ENCODE data around the gene AADACL4. TPM values are rescaled to one million over a fixed set of nuclear protein-coding genes. Genes with fewer than 3 reads are reported as not detected.

Gene AADACL4
- total RNA-seq, 2 experiments from 2014 or later: not detected

DNA sequence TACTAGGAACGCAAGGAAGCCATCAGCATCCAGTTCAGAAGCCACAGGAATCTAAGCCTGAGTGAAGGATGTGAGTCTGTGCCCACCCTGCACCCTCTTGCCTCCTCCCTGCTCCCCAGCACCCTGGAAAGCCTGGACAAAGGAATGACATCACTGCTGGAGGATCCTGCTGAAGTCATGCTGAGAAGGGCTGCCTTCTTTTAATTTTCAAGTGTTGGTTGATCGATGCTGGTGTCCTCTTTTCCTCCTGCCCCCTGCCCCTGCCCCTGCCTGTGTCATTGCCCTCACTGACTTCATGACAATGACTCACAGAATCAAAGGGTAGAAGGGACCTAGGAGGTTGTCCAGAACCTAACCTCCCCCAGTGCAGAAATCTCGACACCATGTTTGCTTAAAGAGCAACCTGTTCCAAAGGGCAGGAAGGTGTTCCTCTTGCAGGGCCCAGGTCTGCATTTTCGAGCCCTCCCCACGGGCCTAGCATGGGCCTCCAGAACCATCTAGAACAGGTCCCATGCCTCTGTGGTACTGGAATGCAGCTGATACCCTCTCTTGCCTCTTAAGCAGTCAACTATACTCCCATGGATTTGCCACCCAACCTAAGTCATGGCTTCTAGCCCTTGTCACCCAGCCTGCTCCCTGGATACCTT lies 35.5 kb upstream of the AADACL4 start:
- ChIA-PET CTCF (no interaction called here), POLR2A (no interaction called here)

DNA sequence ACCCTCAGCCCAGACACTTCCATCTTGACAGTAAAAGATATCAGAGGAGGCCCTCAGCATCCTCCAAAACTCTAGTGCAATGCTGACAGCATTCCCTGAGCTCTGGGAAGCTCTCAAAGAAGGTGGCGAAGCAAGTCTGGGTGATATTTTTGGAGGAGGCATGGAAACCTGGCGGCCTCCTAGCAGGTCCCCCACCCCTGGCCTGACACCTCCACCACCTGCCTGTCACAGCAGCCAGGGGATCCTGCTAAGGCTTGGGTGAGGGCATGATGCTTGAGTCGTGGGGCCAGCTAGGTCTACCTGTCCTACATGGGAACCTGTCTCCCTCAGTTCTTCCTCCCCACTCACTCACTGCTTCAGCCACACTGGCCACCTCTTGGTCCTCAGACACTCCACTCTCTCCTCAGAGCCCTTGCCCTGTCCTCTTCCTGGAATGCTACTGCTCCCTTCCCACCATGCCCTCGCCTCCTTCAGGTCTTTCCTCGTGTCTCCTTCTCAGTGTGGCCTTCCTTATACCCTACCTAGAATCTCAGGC lies 34.3 kb upstream of the AADACL4 start:
- CTCF ChIA-PET: no interaction called here

GRCh38 chr1:12610305-12610935 lies 33.5 kb upstream of the AADACL4 start:
- ChIA-PET POLR2A (no interaction called here), CTCF (no interaction called here)

More for the DNA sequence above, 34.3 kb upstream of the AADACL4 start:
- POLR2A ChIA-PET: no interaction called here

- POLR2A ChIA-PET: no interaction called here
- CTCF ChIA-PET: no interaction called here
These were observed 32.9 kb upstream of the AADACL4 start for GRCh38 chr1:12610941-12611340.

DNA sequence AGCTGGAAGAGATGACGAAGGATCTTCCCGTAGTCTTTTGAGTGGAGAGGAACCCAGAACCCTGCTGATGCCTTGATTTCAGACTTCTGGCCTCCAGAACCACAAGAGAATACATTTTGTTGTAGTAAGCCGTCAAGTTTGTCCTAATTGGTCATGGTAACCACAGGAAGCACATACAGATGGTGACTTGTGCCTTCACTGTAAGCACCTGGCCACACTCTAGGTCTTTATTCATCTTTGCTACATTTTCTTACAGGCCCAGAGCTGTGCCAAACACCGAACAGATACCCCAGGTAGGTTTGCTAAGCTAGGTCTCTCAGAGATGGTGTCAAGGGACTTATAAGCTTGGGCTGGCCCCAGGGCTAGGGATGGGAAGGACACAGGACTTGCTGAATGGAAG lies 30.7 kb upstream of the AADACL4 start:
- ChIA-PET POLR2A (no interaction called here), CTCF (no interaction called here)

- POLR2A ChIA-PET: interaction anchor here (0.6 kb wide), 1 partner anchor 185 kb away, joined by 4 read pairs; no protein-coding TSS in a partner anchor
- CTCF ChIA-PET: interaction anchor here (8.5 kb wide), 1 partner anchor 11 kb away, joined by 67 read pairs; no protein-coding TSS in a partner anchor
These were observed 29.3 kb upstream of the AADACL4 start for GRCh38 chr1:12614402-12615158.

- POLR2A ChIA-PET: interaction anchor here (1.4 kb wide), 1 partner anchor 180 kb away, joined by 7 read pairs; no protein-coding TSS in a partner anchor
- CTCF ChIA-PET: interaction anchor here (8.5 kb wide), 1 partner anchor 11 kb away, joined by 67 read pairs; no protein-coding TSS in a partner anchor
These were observed 28.6 kb upstream of the AADACL4 start for GRCh38 chr1:12615159-12615864.

DNA sequence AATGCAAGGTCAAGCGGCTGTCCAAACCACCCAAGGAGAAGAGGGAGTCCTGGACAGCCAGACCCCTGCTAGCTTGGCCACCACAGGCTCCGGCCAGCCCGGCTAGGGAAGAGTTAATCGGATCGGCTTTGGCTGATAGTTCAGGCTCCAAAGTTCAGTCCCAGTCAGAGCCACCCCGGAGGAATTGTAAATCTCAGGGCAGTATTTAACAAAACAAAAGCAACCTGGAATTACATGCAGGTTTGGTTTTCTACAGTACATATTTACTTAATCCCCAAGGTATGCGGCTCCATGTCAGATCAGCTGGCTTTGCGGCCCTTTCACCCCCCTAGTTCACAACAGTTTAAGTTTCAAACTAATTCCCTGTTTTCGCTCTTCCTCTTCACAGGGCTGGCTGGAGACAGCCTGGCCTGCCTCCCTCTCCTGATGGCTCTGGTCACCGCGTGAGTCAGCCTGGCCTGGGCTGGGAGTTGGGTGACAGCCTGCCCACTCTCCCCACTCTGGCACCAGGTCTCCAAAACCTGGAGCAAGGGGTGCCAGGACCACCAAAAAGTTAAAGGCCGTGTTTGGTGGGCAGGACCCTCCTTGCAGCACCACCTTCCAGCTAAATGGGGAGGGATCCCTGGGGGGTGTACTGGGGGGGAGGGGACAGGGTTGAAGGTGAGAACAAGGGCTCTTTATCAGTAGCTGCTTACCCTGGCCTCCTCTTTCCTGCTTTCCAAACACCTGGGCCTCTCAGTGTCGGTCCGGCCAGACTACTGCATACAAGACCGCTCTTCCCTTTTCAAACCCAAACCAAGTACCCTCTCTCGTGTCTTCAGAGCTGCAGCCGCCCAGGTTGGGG lies 27.8 kb upstream of the AADACL4 start:
- ChIA-PET CTCF (interaction anchor here (8.5 kb wide), 1 partner anchor 12 kb away, joined by 67 read pairs; no protein-coding TSS in a partner anchor), POLR2A (interaction anchor here (0.6 to 2.2 kb wide), 5 partner anchors 12 to 528 kb away, joined by 3 to 16 read pairs (median 7); no protein-coding TSS in a partner anchor)

DNA sequence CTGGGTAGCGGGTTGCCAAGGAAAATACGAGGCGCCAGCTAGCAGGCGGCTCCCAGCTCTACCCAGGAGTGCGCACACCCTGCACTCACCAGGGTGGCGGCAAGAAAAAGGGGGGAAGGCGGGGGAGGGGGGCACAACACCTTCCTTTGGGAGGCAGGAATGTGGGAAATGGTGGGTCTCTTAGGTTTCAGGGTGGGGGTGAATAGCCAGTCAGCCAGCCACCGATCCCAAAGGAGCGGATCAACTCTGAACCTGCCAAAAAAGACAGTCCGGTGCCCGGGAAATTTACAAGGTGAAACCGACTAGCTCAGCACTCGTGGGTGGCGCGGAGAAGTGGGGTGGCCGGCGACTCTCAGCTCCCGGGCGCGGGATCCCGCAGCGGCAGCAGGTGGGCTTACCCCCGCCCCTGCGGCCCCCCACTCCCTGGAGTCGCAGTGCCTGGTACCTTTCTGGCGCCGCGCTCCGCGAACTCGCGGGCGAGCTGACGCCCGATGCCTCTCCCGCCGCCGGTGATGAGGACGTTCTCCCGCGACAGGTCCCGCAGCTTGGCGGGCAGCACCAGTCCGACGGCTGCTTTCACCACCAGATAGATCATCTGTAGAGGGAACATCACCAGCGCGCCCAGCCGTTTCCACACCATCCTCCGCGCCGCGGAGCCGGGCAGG lies 27.0 kb upstream of the AADACL4 start:
- ChIA-PET POLR2A (interaction anchor here (0.6 to 2.2 kb wide), 5 partner anchors 12 to 181 kb away, joined by 3 to 16 read pairs (median 7); no protein-coding TSS in a partner anchor), CTCF (interaction anchor here (0.6 to 8.5 kb wide), 3 partner anchors 13 to 116 kb away, joined by 4 to 67 read pairs (median 5); no protein-coding TSS in a partner anchor)

GRCh38 chr1:12617511-12617900 lies 26.4 kb upstream of the AADACL4 start:
- ChIA-PET POLR2A (interaction anchor here (0.6 to 2.2 kb wide), 12 partner anchors 13 to 710 kb away, joined by 3 to 16 read pairs (median 4); no protein-coding TSS in a partner anchor), CTCF (interaction anchor here (0.6 to 8.5 kb wide), 4 partner anchors 14 to 306 kb away, joined by 4 to 67 read pairs (median 4); no protein-coding TSS in a partner anchor)

DNA sequence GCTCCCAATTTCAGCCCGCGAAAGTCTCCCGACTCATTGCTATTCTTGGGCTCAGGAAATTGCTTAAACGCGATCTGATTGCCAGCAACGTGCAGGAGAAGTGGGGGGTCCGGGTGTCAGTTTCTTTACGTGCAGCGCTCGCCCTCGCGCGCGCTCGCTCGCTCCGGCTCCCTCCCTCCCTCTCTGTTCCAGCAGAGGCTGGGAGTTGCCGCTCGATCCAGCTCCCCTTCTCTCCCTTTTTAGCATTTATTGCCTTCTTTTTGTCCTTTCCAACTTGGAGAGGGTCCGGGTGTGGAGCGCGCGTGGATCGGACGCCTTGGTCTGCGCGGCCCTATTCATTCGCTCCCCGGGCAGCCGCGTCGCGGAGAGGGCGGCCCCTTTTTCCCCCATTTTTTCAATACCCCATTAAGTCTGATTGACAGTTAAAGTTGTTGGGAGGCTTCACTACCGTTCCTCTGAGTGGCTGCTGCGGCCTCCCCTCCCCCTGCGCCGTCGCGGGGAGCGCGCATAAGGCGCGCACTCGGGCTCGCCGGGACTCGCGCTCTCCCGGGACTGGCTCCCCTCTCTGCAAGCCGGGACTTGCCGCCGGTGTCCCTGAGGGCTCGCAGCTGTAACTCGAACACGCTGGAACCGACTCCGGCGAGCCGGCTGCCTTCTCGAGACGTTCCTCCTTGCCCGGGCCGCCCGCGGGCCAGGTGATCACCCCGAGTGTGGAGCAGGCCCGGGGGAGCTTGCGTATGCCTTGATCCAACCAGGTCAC lies 25.8 kb upstream of the AADACL4 start, which contains the start of gene DHRS3:
DHRS3 (minus strand) TSS at position 310 of the 760 bp plus-strand sequence. CDS start 862 bp downstream, outside the sequence.
- POLR2A ChIA-PET: interaction anchor here (0.6 to 2.2 kb wide), 14 partner anchors 14 to 711 kb away, joined by 3 to 16 read pairs (median 4); no protein-coding TSS in a partner anchor

GRCh38 chr1:12618661-12618964 lies 25.3 kb upstream of the AADACL4 start:
- POLR2A ChIA-PET: interaction anchor here (0.9 to 2.2 kb wide), 3 partner anchors 14 to 108 kb away, joined by 4 to 8 read pairs (median 5); no protein-coding TSS in a partner anchor
- CTCF ChIA-PET: interaction anchor here (0.6 to 8.5 kb wide), 9 partner anchors 15 to 340 kb away, joined by 3 to 67 read pairs (median 4); no protein-coding TSS in a partner anchor

More for the DNA sequence above, 25.8 kb upstream of the AADACL4 start, which contains the start of gene DHRS3:
- CTCF ChIA-PET: interaction anchor here (0.6 to 8.5 kb wide), 7 partner anchors 14 to 340 kb away, joined by 3 to 67 read pairs (median 5); no protein-coding TSS in a partner anchor

DNA sequence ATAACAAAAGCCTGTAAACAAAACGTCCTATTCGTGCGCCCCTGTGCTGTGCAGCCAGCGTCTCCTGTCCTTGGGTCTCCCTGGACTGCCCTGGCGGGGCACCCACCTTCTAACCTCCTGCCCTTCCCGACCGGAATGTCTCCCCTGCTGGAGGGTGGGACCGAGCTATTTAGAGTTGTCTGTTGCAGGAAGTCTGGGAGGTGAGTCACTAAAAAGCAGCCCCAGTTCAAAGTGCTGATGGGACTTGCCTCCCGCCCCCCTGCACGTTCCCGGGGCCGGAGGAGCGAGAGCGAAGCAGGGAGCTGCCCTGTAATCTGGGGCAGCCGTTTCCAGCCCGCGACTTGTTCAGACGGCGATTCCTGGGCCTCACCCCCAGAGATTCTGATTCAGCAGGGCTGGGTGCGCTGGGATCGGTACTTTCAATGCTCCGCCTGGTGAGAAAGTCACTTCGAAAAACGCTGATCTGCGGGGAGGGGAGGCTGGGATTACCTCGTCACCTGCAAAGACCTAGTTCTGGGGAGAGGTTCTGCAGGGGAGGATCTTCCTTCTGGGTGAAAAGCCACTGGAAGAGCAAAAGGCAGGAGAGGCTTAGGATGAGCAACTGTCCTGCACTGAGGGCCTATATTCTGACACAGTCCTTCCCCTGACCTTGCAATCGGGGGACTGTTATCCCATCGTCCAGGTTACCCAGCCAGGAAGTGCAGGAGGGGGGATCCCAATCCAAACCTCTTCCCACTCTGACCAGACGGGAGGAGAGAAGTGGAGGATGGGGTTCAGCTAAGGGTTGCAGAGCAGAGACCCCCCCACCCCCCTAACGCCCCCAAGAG lies 24.7 kb upstream of the AADACL4 start:
- ChIA-PET CTCF (interaction anchor here (0.6 to 8.5 kb wide), 19 partner anchors 15 to 343 kb away, joined by 3 to 67 read pairs (median 4); no protein-coding TSS in a partner anchor), POLR2A (interaction anchor here (0.6 to 1.1 kb wide), 4 partner anchors 15 to 147 kb away, joined by 3 to 5 read pairs (median 4); no protein-coding TSS in a partner anchor)

DNA sequence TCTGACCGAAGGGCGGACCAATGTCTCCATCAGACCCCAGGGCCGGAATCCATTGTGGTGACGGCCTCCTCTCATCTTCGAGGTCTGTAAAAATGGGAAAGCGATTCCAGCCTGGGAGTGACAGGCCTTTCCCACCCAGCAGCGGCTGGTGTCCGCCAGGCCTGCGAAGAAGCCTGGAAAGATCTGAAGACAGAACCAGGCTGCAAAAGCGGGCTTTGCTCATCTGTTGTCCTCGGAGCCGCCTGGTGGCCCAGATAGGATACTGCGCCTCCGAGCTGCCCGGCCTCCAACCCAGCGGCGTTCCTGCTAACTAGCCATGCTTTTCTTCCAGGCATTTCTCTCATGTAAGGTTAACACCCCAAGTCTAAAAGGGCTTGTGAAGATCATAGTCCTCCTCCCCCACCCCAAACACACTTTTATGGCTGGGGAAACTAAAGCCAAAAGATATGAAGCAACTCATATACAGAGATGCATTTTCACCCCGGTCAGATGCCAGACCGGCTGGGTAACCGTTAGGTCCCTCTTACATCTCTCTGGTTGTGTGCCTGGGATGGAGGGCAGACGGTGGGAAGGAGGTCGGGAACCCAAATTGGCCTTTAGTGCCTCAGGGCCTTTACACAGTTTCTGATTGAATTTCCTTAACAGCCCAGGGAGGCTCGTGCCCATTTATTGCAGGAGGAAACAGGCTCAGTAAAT lies 23.9 kb upstream of the AADACL4 start:
- ChIA-PET POLR2A (interaction anchor here (0.6 to 0.7 kb wide), 2 partner anchors 104 to 148 kb away, joined by 3 to 4 read pairs; no protein-coding TSS in a partner anchor), CTCF (interaction anchor here (0.7 to 8.5 kb wide), 21 partner anchors 16 to 344 kb away, joined by 3 to 67 read pairs (median 5); no protein-coding TSS in a partner anchor)

DNA sequence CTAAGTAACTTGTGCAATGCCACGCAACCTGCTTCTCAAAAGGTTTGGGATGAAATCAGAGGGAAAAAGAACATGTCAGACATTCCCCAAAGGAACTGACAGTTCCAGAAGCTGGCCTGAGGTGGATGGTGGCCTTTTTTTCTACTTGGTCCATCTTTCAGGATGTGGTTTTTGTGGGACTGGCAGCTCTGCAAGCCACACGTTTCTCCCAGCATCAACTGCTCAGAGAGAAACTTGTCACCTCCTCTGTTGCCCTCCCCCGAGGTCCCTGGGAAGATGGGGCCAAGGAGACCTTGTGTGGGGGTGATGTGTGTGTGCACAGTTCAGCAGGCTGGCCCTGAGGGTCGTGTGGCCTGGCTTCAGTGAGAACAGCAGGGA lies 23.4 kb upstream of the AADACL4 start:
- ChIA-PET POLR2A (no interaction called here), CTCF (interaction anchor here (0.7 to 8.5 kb wide), 18 partner anchors 17 to 344 kb away, joined by 3 to 67 read pairs (median 5); no protein-coding TSS in a partner anchor)
